Adrenal gland (tissue), 12 donors: ENCODE data around the gene LRRC61. TPM values are rescaled to one million over a fixed set of nuclear protein-coding genes. Genes with fewer than 3 reads are reported as not detected.

Experiments used
- DNase-seq, 7 donors: peaks; one replicate each; pipeline ENCODE4 v3.0.0-alpha.2; 2019 to 2020
- H3K27ac ChIP-seq, 5 donors: fragments of 200-600 bp; sonication (generic) in 4 of 5; 1 replicate in 3 of 5; 2 replicates in 2 of 5; pipeline versions ENCODE4 v1.5.1 to v1.8.0; 2016 to 2020; ENCODE audit warnings: mild to moderate bottlenecking in 1 of 5
- H3K27me3 ChIP-seq: fragments of 200-600 bp; 2 replicates; pipeline ENCODE4 v1.8.0; 2021
- H3K36me3 ChIP-seq, 2 donors: fragments of 200-600 bp; replicated peaks in 1 of 2; 1 replicate in 1 of 2; 2 replicates in 1 of 2; pipeline versions ENCODE4 v1.5.1 to v1.8.0; 2018 to 2022
- H3K4me1 ChIP-seq, 2 donors: fragments of 200-600 bp; replicated peaks in 1 of 2; 1 replicate in 1 of 2; 2 replicates in 1 of 2; pipeline versions ENCODE4 v1.5.1 to v1.8.0; 2018 to 2021
- H3K4me3 ChIP-seq, 4 donors: fragments of 200-600 bp; sonication (generic) in 3 of 4; one replicate each; pipeline ENCODE4 v1.5.1; 2016 to 2018
- H3K9me3 ChIP-seq, 3 donors: fragments of 200-600 bp; sonication (generic) in 1 of 3; replicated peaks in 1 of 3; 1 replicate in 2 of 3; 2 replicates in 1 of 3; pipeline versions ENCODE4 v1.5.1 to v1.8.0; 2016 to 2021
- POLR2A ChIP-seq, 2 donors: fragments of 450-650 bp; IDR thresholded peaks; one replicate each; pipeline ENCODE4 v1.6.1; 2017; ENCODE audit warnings: antibody characterized with exemption in 2 of 2, mild to moderate bottlenecking in 2 of 2, moderate library complexity in 1 of 2
- WGBS, 4 donors: extraction: QIAGEN DNeasy Blood & Tissue Kit in 2 of 4; methylation state at CpG; one replicate each; pipeline versions ENCODE4 v1.1.5 to v1.1.7; 2013 to 2017; 5-methylcytosine and 5-hydroxymethylcytosine counted together
- intact Hi-C, 2 donors: fragments of 100-400 bp; cut with DNase I; formaldehyde crosslinking; loops; one replicate each; pipeline versions ENCODE4 v1.14.1 to v1.15.0; 2022 to 2023
- polyA plus RNA-seq, 3 donors: library from polyadenylated mRNA; stranded (reverse); fragments of 200-250 nt in 2 of 3; fragments of 350-450 nt in 1 of 3; fragmentation: Illumina TruSeq in 1 of 3; extraction: RNeasy Lipid Tissue Mini Kit (QIAGEN cat#74804) in 1 of 3; gene quantifications; one replicate each; pipeline ENCODE4 v1.2.3, GENCODE V29; 2013 to 2014
- total RNA-seq, 9 donors: library from RNA; depleted of rRNA in 4 of 9; stranded (reverse); fragments of >200 nt in 4 of 9; fragments of 120-200 nt in 1 of 9; fragmentation: NEBNext Ultra II Directional in 1 of 9; extraction: Animal tissue kit (Norgen Biotek cat#: 25700) in 1 of 9; gene quantifications; one replicate each; pipeline versions ENCODE4 v1.1.0 to v1.2.4, GENCODE V29; 2013 to 2023
- TF ChIP-seq, protein P1 (sequence below), 6 experiments: fragments of 450-650 bp in 4 of 6; fragments of 200-600 bp in 2 of 6; sonication (generic) in 1 of 6; IDR thresholded peaks; 1 replicate in 5 of 6; 2 replicates in 1 of 6; pipeline versions ENCODE4 v1.5.1 to v1.8.0; 2016 to 2021; ENCODE audit warnings: antibody characterized with exemption in 6 of 6, mild to moderate bottlenecking in 2 of 6, moderate library complexity in 1 of 6
- donor health status: healthy with polysubstance abuse.
- donor health status: Bipolar disorder and iron deficiency.
- donor health status: DM: yes; HTN: yes; CAD: no.
- donor health status: DM: no; HTN: no; CAD: no.
- donor health status: DM: no; HTN: no; CAD: no.
- donor health status: DM: yes; HTN: yes; CAD: no.

The LRRC61 gene
- total and polyA plus RNA-seq, 12 donors = 8.6 to 1,435 (median 176) TPM

- Histone ChIP-seq H3K27ac (peak within 1 kb of the TSS; percentile 74 to 94 (median 88)), H3K4me3 (peak within 1 kb of the TSS; percentile 17 to 97 (median 89)), H3K4me1 (peaks cover 4 to 47% of the 10 kb centered on the region in 2 donors), H3K27me3 (no peaks in the 10 kb centered on the region), H3K36me3 (peaks cover 0 to 7% of the 10 kb centered on the region in 2 donors), H3K9me3 (no peaks in the 10 kb centered on the region)
- 0 to 1% (median 0%) methylated on average over 1 to 60 of the region's 60 CpGs for WGBS, 4 donors
- intact Hi-C loops = no loop called here
- TF ChIP-seq, protein P1, sequence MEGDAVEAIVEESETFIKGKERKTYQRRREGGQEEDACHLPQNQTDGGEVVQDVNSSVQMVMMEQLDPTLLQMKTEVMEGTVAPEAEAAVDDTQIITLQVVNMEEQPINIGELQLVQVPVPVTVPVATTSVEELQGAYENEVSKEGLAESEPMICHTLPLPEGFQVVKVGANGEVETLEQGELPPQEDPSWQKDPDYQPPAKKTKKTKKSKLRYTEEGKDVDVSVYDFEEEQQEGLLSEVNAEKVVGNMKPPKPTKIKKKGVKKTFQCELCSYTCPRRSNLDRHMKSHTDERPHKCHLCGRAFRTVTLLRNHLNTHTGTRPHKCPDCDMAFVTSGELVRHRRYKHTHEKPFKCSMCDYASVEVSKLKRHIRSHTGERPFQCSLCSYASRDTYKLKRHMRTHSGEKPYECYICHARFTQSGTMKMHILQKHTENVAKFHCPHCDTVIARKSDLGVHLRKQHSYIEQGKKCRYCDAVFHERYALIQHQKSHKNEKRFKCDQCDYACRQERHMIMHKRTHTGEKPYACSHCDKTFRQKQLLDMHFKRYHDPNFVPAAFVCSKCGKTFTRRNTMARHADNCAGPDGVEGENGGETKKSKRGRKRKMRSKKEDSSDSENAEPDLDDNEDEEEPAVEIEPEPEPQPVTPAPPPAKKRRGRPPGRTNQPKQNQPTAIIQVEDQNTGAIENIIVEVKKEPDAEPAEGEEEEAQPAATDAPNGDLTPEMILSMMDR (IDR thresholded peaks at IDR 0.05) = no peak
- TF ChIP-seq POLR2A (IDR thresholded peaks at IDR 0.05) = peak; percentile 65 to 73
- peak; percentile 96 to 98 (median 97) for DNase-seq
Observed at GRCh38 chr7:150378853-150379440, 55.8 kb downstream of the LRRC61 start, which contains the start of gene ZNF775. ZNF775 (plus strand) TSS chr7:150379330; CDS start chr7:150388471, 9,141 bp downstream.

GRCh38 chr7:150379441-150380379 is 56.6 kb downstream of the LRRC61 start:
- H3K4me3 ChIP-seq = peak overlapping the region; percentile 17 to 97 (median 89)
- H3K27me3 ChIP-seq = no peaks in the 10 kb centered on the region
- 1 to 2% (median 1%) methylated on average over 38 to 52 of the region's 52 CpGs for WGBS, 4 donors
- TF ChIP-seq, protein P1 (IDR thresholded peaks at IDR 0.05) = no peak
- TF ChIP-seq POLR2A (IDR thresholded peaks at IDR 0.05) = no peak
- DNase-seq = peak in 2 of 7 donors; percentile 34 to 70
- peak overlapping the region; percentile 22 to 94 (median 80) for H3K27ac ChIP-seq
- peaks cover 4 to 46% of the 10 kb centered on the region in 2 donors for H3K4me1 ChIP-seq
- H3K36me3 ChIP-seq = no peaks in the 10 kb centered on the region
- intact Hi-C loops = no loop called here
- H3K9me3 ChIP-seq = no peaks in the 10 kb centered on the region

GRCh38 chr7:150380463-150380862 is 57.3 kb downstream of the LRRC61 start:
- H3K27ac ChIP-seq = peak overlapping the region in 1 of 5 donors; percentile 94
- H3K36me3 ChIP-seq = no peaks in the 10 kb centered on the region
- no peaks in the 10 kb centered on the region for H3K27me3 ChIP-seq
- H3K4me3 ChIP-seq = peak overlapping the region in 1 of 4 donors; percentile 97
- WGBS, 4 donors = 71 to 81% (median 75%) methylated on average over 11 of the region's 11 CpGs
- intact Hi-C loops = no loop called here
- no peak for DNase-seq
- no peaks in the 10 kb centered on the region for H3K9me3 ChIP-seq
- H3K4me1 ChIP-seq = peaks cover 4 to 46% of the 10 kb centered on the region in 2 donors
- no peak for TF ChIP-seq POLR2A (IDR thresholded peaks at IDR 0.05)
- TF ChIP-seq, protein P1 (IDR thresholded peaks at IDR 0.05) = no peak

DNA sequence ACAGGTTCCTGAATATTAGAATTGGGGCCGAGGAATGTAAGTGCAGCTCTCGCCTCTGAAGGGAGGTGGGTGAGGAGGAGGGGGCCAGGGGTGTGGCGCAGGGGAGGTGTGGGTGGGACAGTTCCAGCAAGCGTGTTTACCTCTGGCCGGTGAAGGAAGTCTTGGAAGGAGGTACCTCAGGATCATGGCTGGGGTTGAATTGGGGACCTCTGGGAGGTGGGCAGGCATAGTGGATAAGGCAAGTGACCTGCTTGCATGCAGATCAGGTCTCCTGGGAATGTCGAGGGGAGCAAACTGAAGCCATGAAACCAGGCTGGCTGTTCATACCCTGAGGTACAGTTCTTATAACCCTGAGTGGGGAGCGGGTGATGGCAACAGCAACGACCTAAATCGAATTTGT is 57.9 kb downstream of the LRRC61 start:
- DNase-seq = peak in 1 of 7 donors; percentile 47
- Histone ChIP-seq H3K27me3 (no peaks in the 10 kb centered on the region), H3K4me3 (no peak overlapping the region), H3K27ac (no peak overlapping the region), H3K9me3 (no peaks in the 10 kb centered on the region), H3K36me3 (no peaks in the 10 kb centered on the region), H3K4me1 (peaks cover 4 to 51% of the 10 kb centered on the region in 2 donors)
- TF ChIP-seq POLR2A (IDR thresholded peaks at IDR 0.05) = no peak
- TF ChIP-seq, protein P1 (IDR thresholded peaks at IDR 0.05) = no peak
- intact Hi-C loops = no loop called here
- WGBS, 4 donors = 85 to 90% (median 89%) methylated on average over 7 to 9 of the region's 9 CpGs
